IMR-90 (cell line): ENCODE measurements around the gene CFAP251. TPM values are rescaled to one million over a fixed set of nuclear protein-coding genes. Genes with fewer than 3 reads are reported as not detected.
A peak's percentile ranks its signal among the peaks of the same experiment; 100 is the strongest.

Source experiments
- ATAC-seq: fragments of 200-7000 bp; cut with Tn5 transposase; 2 replicates; pipeline ENCODE4 v1.9.1; 2020; ENCODE audit warnings: low read depth, mild to moderate bottlenecking, moderate library complexity
- BruUV-seq: library from RNA; stranded (reverse); fragments of 400-500 nt; replicated peaks from 2 replicates; lab custom pipeline; 2021; lab: Mats Ljungman, UMichigan
- CTCF ChIA-PET: fragments of 300-600 bp; formaldehyde crosslinking; extraction: SDS; loops from one replicate; lab custom pipeline; 2021; ENCODE audit warnings: antibody characterized with exemption; lab: Yijun Ruan, JAX
- POLR2A ChIA-PET: fragments of 300-600 bp; sonication (Branson Sonifier 250); formaldehyde crosslinking; loops from one replicate; lab custom pipeline; 2022; ENCODE audit warnings: antibody characterized with exemption; ENCODE audit not compliant: unreplicated experiment; lab: Charles Lee
- DNase-seq: peaks from one replicate; pipeline ENCODE4 v3.0.0; 2013
- H2AFZ ChIP-seq: replicated peaks from 2 replicates; pipeline ENCODE3; 2013; ENCODE audit warnings: low read length, mild to moderate bottlenecking; ENCODE audit not compliant: poor library complexity
- H2AK5ac ChIP-seq: 2 replicates; pipeline ENCODE4 v1.6.1; 2013; ENCODE audit warnings: low read depth, low read length, inconsistent platforms
- H2AK9ac ChIP-seq: replicated peaks from 2 replicates; pipeline ENCODE3; 2013; ENCODE audit warnings: mild to moderate bottlenecking, low read depth, low read length, moderate library complexity; ENCODE audit not compliant: poor library complexity
- H2BK120ac ChIP-seq: 2 replicates; pipeline ENCODE4 v1.6.1; 2013; ENCODE audit warnings: low read depth, low read length, inconsistent platforms
- H2BK15ac ChIP-seq: 3 replicates; pipeline ENCODE4 v1.6.1; 2013; ENCODE audit warnings: low read depth, low read length, inconsistent platforms
- H2BK20ac ChIP-seq: 2 replicates; pipeline ENCODE4 v1.6.1; 2013; ENCODE audit warnings: low read depth, mild to moderate bottlenecking, inconsistent platforms, low read length, moderate library complexity
- H2BK5ac ChIP-seq: 2 replicates; pipeline ENCODE4 v1.6.1; 2013; ENCODE audit warnings: mild to moderate bottlenecking, low read depth, low read length, inconsistent platforms; ENCODE audit not compliant: poor library complexity, severe bottlenecking
- H3K14ac ChIP-seq: replicated peaks from 2 replicates; pipeline ENCODE4 v1.6.1; 2013; ENCODE audit warnings: low read depth, low read length, inconsistent platforms
- H3K18ac ChIP-seq: 2 replicates; pipeline ENCODE4 v1.6.1; 2013; ENCODE audit warnings: low read depth, low read length, control low read depth
- H3K23ac ChIP-seq: 2 replicates; pipeline ENCODE4 v1.6.1; 2013; ENCODE audit warnings: low read depth, low read length, inconsistent platforms
- H3K27ac ChIP-seq: 2 replicates; pipeline ENCODE4 v1.5.1; 2013; ENCODE audit warnings: mild to moderate bottlenecking, control low read depth, low read length; ENCODE audit not compliant: insufficient read depth
- H3K27me3 ChIP-seq: 2 replicates; pipeline ENCODE4 v1.6.1; 2013; ENCODE audit warnings: low read length; ENCODE audit not compliant: control insufficient read depth, insufficient read depth
- H3K36me3 ChIP-seq: 2 replicates; pipeline ENCODE4 v1.6.1; 2013; ENCODE audit warnings: low read length, mixed read lengths; ENCODE audit not compliant: control insufficient read depth, insufficient read depth
- H3K4ac ChIP-seq: 2 replicates; pipeline ENCODE4 v1.6.1; 2013; ENCODE audit warnings: low read depth, low read length, inconsistent platforms
- H3K4me1 ChIP-seq: 2 replicates; pipeline ENCODE4 v1.6.1; 2013; ENCODE audit warnings: low read length, mixed read lengths; ENCODE audit not compliant: control insufficient read depth, insufficient read depth
- H3K4me2 ChIP-seq: 2 replicates; pipeline ENCODE4 v1.6.1; 2013; ENCODE audit warnings: low read depth, mild to moderate bottlenecking, control low read depth, low read length, moderate library complexity
- H3K4me3 ChIP-seq: 2 replicates; pipeline ENCODE4 v1.5.1; 2013; ENCODE audit warnings: low read depth, mild to moderate bottlenecking, control low read depth, low read length, moderate library complexity; ENCODE audit not compliant: insufficient read depth
- H3K56ac ChIP-seq: 2 replicates; pipeline ENCODE4 v1.6.1; 2013; ENCODE audit warnings: low read length, inconsistent platforms; ENCODE audit not compliant: insufficient read depth; ENCODE audit errors: extremely low read depth
- H3K79me1 ChIP-seq, 2 experiments: 2 replicates each; pipeline ENCODE4 v1.6.1; 2013; ENCODE audit warnings: low read length in 2 of 2, inconsistent platforms in 1 of 2, low read depth in 1 of 2
- H3K9ac ChIP-seq: 2 replicates; pipeline ENCODE4 v1.6.1; 2013; ENCODE audit warnings: low read depth, low read length, control low read depth
- H3K9me1 ChIP-seq: 2 replicates; pipeline ENCODE4 v1.6.1; 2013; ENCODE audit warnings: low read length, inconsistent platforms; ENCODE audit not compliant: insufficient read depth
- H3K9me3 ChIP-seq: 2 replicates; pipeline ENCODE4 v1.6.1; 2013; ENCODE audit warnings: low read length; ENCODE audit not compliant: control insufficient read depth, insufficient read depth
- H4K20me1 ChIP-seq: 2 replicates; pipeline ENCODE4 v1.6.1; 2013; ENCODE audit warnings: low read length, inconsistent platforms; ENCODE audit not compliant: insufficient read depth
- H4K5ac ChIP-seq: 2 replicates; pipeline ENCODE4 v1.6.1; 2013; ENCODE audit warnings: mild to moderate bottlenecking, low read depth, low read length, control low read depth
- H4K8ac ChIP-seq, 2 experiments: 2 replicates each; pipeline ENCODE4 v1.6.1; 2013; ENCODE audit warnings: low read depth in 2 of 2, low read length in 2 of 2, control low read depth in 1 of 2, inconsistent platforms in 1 of 2
- H4K91ac ChIP-seq: 2 replicates; pipeline ENCODE4 v1.6.1; 2013; ENCODE audit warnings: low read depth, low read length, inconsistent platforms; ENCODE audit not compliant: insufficient read depth
- BHLHE40 ChIP-seq: fragments of 150-350 bp; IDR thresholded peaks from 2 replicates; pipeline ENCODE4 v1.6.1; 2016; ENCODE audit warnings: mild to moderate bottlenecking, low read depth, low read length
- CEBPB ChIP-seq: IDR thresholded peaks from 2 replicates; pipeline ENCODE4 v1.6.1; 2012; ENCODE audit warnings: low read depth, low read length, improper control_type of control experiment
- CTCF ChIP-seq: conservative IDR thresholded peaks from 2 replicates; pipeline ENCODE4 v1.5.1; 2012; ENCODE audit warnings: mild to moderate bottlenecking, low read depth, low read length, improper control_type of control experiment
- FOS ChIP-seq: fragments of 150-350 bp; IDR thresholded peaks from 2 replicates; pipeline ENCODE4 v1.6.1; 2016; ENCODE audit warnings: low read depth, low read length
- MAFK ChIP-seq: IDR thresholded peaks from 2 replicates; pipeline ENCODE4 v1.6.1; 2012; ENCODE audit warnings: low read depth, low read length, improper control_type of control experiment
- MAZ ChIP-seq: IDR thresholded peaks from 2 replicates; pipeline ENCODE4 v1.6.1; 2012; ENCODE audit warnings: low read depth, mild to moderate bottlenecking, low read length, improper control_type of control experiment, moderate library complexity, borderline replicate concordance
- MXI1 ChIP-seq: IDR thresholded peaks from 2 replicates; pipeline ENCODE4 v1.6.1; 2012; ENCODE audit warnings: low read depth, mild to moderate bottlenecking, low read length, moderate library complexity, borderline replicate concordance
- NFE2L2 ChIP-seq: fragments of 150-350 bp; IDR thresholded peaks from 2 replicates; pipeline ENCODE4 v1.6.1; 2016; ENCODE audit warnings: low read depth, mild to moderate bottlenecking, low read length
- POLR2A ChIP-seq: IDR thresholded peaks from 2 replicates; pipeline ENCODE4 v1.6.1; 2012; ENCODE audit warnings: mild to moderate bottlenecking, low read depth, low read length
- RAD21 ChIP-seq: IDR thresholded peaks from 2 replicates; pipeline ENCODE4 v1.6.1; 2012; ENCODE audit warnings: low read length, improper control_type of control experiment
- RFX5 ChIP-seq: IDR thresholded peaks from 2 replicates; pipeline ENCODE4 v1.8.0; 2012; ENCODE audit warnings: low read depth, mild to moderate bottlenecking, low read length, moderate library complexity
- SMC3 ChIP-seq: fragments of 150-350 bp; IDR thresholded peaks from 2 replicates; pipeline ENCODE4 v1.6.1; 2016; ENCODE audit warnings: low read depth, mild to moderate bottlenecking, antibody characterized with exemption, low read length, moderate library complexity
- USF2 ChIP-seq: fragments of 150-350 bp; IDR thresholded peaks from 2 replicates; pipeline ENCODE4 v1.6.1; 2017; ENCODE audit warnings: mild to moderate bottlenecking, antibody characterized with exemption, low read length, low read depth
- WGBS, 2 experiments: methylation state at CpG; one replicate each; pipeline versions ENCODE4 v1.1.5 to v1.1.7; 2013; ENCODE audit warnings: missing lambda C conversion rate in 2 of 2; ENCODE audit not compliant: insufficient read length in 1 of 2; ENCODE audit errors: extremely low coverage in 2 of 2; 5-methylcytosine and 5-hydroxymethylcytosine counted together
- dilution Hi-C: fragments of 300-500 bp; cut with HindIII; formaldehyde crosslinking; loops from one replicate; pipeline ENCODE4 v1.14.3; 2018; ENCODE audit warnings: low sequenced_read_pairs; ENCODE audit not compliant: unreplicated experiment
- in situ Hi-C: fragments of 300-500 bp; cut with MboI; formaldehyde crosslinking; loops from 3 replicates; pipeline ENCODE4 v1.14.3; 2019; ENCODE audit warnings: low sequenced_read_pairs, inconsistent platforms, mixed read lengths
- intact Hi-C: fragments of 100-400 bp; cut with micrococcal nuclease; formaldehyde crosslinking; loops from 2 replicates; pipeline ENCODE4 v1.10.0; 2022
- polyA plus RNA-seq, 3 experiments: library from polyadenylated mRNA; depleted of rRNA; stranded (reverse); fragments of >200 nt; gene quantifications; 2 replicates each; pipeline ENCODE4 v1.2.3, GENCODE V29; 2012; ENCODE audit warnings: low replicate concordance in 1 of 3
- total RNA-seq: library from RNA; depleted of rRNA; stranded (reverse); fragments of >200 nt; gene quantifications from 2 replicates; pipeline ENCODE4 v1.2.3, GENCODE V29; 2012

The CFAP251 gene
- total and polyA plus RNA-seq, 2 of the 4 experiments (the other 2 are of a cell fraction), result 7.8 to 9.1 TPM

- H3K4me1 ChIP-seq, result peaks cover 16% of the 10 kb centered on the region
- H2AK9ac ChIP-seq, result no peak overlapping the region
- no peak overlapping the region for H2BK5ac ChIP-seq
- no peak overlapping the region for H3K56ac ChIP-seq
- ChIA-PET POLR2A (no interaction called here), CTCF (no interaction called here)
- H3K27ac ChIP-seq, result no peak overlapping the region
- H3K4me3 ChIP-seq, result no peak overlapping the region
- H2BK15ac ChIP-seq, result no peak overlapping the region
- H3K9me1 ChIP-seq, result peaks cover 4% of the 10 kb centered on the region; the same call in 1 of the 2 replicates
- WGBS, 2 experiments, result no CpG with 5 or more reads among the region's 2 CpGs
- no TSS peak for BruUV-seq
- H3K36me3 ChIP-seq, result peaks cover 18% of the 10 kb centered on the region
- H3K9ac ChIP-seq, result no peak overlapping the region
- peaks cover 0 to 13% of the 10 kb centered on the region in 2 experiments; a peak in 1 of 4 replicates for H3K79me1 ChIP-seq
- no peaks in the 10 kb centered on the region for H3K9me3 ChIP-seq
- ATAC-seq, result no peak
- peak overlapping the region; percentile 50; the same call in 1 of the 2 replicates for H2AK5ac ChIP-seq
- H4K20me1 ChIP-seq, result no peaks in the 10 kb centered on the region
- H3K27me3 ChIP-seq, result no peaks in the 10 kb centered on the region
- H3K23ac ChIP-seq, result no peak overlapping the region
- H4K5ac ChIP-seq, result no peak overlapping the region
- intact Hi-C loops (no loop called here), in situ Hi-C loops (no loop called here), dilution Hi-C loops (no loop called here)
- no peak overlapping the region for H2BK20ac ChIP-seq
- peak overlapping the region; percentile 24; the same call in 1 of the 2 replicates for H4K91ac ChIP-seq
- no peak for DNase-seq
- no peak overlapping the region for H3K14ac ChIP-seq
- H2AFZ ChIP-seq, result no peak overlapping the region
- no peak overlapping the region; the same call in 1 of the 2 replicates for H3K18ac ChIP-seq
- H3K4me2 ChIP-seq, result no peak overlapping the region
- H4K8ac ChIP-seq, result no peak overlapping the region
- H3K4ac ChIP-seq, result no peak overlapping the region
- TF ChIP-seq FOS (no peak), MAZ (no peak), RAD21 (no peak), RFX5 (no peak), POLR2A (no peak), CEBPB (no peak), CTCF (no peak), NFE2L2 (no peak), MXI1 (no peak), MAFK (no peak), BHLHE40 (no peak), SMC3 (no peak), USF2 (no peak)
- no peak overlapping the region for H2BK120ac ChIP-seq
These were observed 2.7 kb downstream of the CFAP251 start for GRCh38 chr12:121921066-121921465.
